HG03571 (cell line): Measurements from ENCODE around the gene AHCYL2.
"Not testable (repeated sequence)": the region's sequence is repeated elsewhere in the genome, so short reads cannot be mapped to it uniquely, and the experiment has no call there.

ENCODE experiments used
- ATAC-seq: cut with Tn5 transposase; IDR thresholded peaks from one replicate; pipeline ENCODE4 v1.9.1; 2021; ENCODE audit not compliant: unreplicated experiment

Gene AHCYL2

DNA sequence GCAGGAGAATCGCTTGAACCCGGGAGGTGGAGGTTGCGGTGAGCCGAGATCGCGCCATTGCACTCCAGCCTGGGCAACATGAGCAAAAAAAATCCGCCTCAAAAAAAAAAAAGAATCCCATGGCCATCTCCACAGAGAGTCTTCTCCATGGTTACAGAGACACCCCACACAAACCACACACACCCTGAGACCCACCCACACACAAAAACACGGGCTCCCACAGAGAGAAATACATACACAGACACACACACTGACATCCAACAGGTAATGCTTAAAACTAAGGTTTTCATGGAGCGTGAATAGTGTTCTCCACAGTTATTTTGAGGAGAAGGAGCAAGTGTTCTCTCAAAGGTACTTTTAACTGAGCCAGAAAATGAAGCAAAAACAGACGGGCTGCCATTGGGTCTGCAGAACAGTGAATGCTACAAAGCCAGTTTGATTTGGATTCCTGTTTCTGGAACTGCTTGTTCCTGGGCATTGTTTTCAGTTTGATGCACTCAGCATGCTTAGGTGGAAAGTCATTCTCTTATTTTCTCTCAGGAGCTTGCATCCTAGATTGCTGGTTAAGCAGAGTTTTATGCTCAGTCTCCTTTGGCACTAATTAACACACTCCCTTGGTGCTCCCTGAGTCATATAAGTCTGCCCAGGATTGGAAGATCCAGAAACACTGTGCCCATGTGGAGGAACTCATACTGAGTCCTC is 15.4 kb downstream of the AHCYL2 start:
- no peak for ATAC-seq

DNA sequence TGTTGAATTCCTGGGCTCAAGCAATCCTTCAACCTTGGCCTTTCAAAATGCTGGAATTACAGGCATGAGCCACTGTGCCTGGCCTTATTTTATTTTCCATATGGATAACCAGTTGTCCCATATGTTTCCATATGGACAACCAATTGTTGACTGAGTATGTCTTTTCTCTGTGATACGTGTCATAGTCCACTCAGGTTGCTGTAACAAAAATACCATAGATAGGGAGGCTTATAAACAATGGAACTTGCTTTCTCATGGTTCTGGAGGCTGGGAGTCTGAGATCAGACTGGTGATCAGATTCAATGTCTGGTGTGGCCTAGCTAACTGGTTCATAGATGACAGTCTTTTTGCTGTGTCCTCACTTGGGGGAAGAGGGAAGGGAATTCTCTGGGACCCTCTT is 19.4 kb downstream of the AHCYL2 start:
- ATAC-seq, result no peak

GRCh38 chr7:129245533-129245932 is 20.7 kb downstream of the AHCYL2 start:
- ATAC-seq, result no peak

DNA sequence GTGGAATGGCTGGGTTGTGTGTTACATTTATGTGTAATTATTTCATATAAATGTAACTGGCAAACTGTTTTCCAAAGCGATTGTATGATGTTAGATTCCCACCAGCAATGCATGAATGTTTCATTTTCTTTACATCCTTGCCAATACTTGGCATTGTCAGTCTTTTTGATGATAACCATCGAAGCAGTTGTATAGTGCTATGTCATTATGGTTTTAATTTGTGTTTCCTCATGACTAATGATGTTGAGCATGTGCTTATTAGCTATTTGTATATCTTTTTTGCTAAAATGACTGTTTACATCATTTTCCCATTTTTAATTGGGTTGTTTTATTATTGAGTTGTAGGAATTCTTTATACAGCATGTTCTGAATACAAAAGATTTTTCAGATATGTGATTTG is 22.3 kb downstream of the AHCYL2 start:
- no peak for ATAC-seq

GRCh38 chr7:129252128-129252527 is 27.3 kb downstream of the AHCYL2 start:
- no peak for ATAC-seq

DNA sequence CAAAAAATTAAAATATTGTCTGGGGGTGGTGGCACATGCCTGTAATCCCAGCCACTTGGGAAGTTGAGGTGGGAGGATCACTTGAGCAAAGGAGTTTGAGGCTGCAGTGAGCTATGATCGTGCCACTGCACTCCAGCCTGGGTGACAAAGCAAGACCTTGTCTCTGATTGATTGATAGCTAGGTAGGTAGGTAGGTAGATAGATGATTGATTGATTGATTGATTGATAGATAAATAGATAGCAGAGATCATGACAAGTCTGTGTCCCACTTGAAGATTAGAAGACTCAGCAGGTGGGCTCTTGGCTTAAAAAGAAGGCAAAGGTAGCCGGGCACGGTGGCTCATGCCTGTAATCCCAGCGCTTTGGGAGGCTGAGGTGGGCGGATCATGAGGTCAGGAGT is 27.8 kb downstream of the AHCYL2 start:
- ATAC-seq, result not testable (repeated sequence)

DNA sequence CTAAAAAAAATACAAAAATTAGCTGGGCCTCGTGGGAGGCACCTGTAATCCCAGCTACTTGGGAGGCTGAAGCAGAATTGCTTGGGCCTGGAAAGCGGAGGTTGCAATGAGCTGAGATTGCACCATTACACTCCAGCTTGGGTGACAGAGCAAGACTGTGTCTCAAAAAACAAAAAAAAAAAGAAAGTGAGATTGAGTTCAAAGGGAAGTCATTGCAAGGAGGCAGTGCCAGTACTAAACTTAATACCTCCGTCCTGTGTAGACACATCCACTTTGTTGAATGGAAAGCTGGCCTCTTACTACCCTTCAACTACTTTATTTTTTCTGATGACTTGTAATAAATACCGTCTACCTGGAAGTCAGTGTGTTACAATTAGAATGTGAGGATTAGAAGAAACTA is 31.0 kb downstream of the AHCYL2 start:
- no peak for ATAC-seq

GRCh38 chr7:129256221-129256620 is 31.4 kb downstream of the AHCYL2 start:
- ATAC-seq, result no peak

- no peak for ATAC-seq
These were observed 32.3 kb downstream of the AHCYL2 start for GRCh38 chr7:129257168-129257567.

DNA sequence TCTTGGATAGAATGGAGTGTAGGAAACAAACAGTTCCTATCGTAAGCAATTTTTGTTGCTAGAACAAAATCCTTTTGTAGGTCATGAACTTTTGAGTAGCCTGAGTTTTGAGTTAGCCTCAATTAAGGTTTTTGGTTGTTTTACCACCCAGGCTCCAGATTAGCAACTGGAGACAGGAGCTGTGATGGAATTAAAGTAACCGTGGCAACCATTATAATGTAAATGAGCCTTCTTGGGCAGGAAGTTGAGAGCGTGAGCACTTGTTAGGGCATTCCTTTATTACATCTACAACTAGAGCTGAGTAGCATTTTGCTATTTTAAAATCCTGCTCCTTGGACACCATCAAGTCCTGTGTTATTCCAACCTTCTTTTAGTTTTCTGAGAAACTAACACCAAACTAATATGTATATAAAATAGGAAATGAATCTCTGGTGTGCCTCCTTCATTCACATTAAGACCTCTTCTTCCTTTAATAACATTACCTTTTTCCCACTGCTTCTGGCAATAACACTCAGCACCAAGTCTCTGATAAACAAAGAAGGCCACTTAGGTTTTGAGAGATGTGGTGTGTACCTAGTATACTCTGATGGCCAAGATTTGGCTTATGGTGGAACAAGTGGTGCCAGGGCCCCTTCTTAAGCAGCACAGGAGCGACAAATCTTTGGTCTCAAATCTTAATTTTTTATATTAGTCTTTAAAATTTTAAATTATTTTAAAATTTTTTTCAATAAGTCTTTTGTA is 34.0 kb downstream of the AHCYL2 start:
- ATAC-seq, result no peak

DNA sequence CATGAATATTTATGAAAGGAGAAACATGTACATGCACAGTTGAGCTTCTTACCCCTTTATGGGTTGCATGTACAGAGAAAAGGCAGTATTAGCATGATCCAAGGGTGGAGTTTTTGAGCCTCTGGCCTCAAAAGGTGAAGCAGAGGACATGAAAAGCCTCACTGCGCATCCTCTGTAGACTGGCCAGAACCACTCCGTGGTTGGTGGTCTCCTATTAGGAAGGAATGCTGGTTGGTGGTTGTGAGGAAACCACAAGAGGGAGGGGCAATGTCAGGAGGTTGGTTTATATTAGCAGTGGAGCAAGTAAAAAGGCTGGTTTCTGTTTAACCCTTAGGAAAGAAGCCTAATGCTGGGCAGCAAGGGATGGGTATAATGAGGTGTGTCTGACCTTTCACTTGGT is 37.5 kb downstream of the AHCYL2 start:
- ATAC-seq, result no peak

DNA sequence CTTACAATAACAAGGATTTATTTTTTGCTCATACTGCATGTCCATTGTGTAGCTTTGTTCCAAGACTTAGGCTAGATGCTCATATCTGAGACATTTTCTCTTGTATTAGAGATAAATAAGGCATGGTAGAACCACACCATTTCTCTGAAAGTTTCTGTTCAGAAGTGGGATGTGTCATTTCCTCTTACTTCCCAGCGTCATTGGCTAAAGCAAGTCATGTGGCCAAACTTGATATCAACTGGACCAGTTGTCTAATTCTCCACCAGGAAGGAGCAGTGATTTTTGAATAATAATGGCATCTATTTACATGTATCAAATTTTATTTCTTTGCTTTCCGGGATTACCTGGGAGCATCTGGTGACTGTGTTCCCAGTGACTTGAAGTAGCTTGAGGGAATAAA is 38.3 kb downstream of the AHCYL2 start:
- ATAC-seq, result no peak

GRCh38 chr7:129264534-129264933 is 39.7 kb downstream of the AHCYL2 start:
- no peak for ATAC-seq

DNA sequence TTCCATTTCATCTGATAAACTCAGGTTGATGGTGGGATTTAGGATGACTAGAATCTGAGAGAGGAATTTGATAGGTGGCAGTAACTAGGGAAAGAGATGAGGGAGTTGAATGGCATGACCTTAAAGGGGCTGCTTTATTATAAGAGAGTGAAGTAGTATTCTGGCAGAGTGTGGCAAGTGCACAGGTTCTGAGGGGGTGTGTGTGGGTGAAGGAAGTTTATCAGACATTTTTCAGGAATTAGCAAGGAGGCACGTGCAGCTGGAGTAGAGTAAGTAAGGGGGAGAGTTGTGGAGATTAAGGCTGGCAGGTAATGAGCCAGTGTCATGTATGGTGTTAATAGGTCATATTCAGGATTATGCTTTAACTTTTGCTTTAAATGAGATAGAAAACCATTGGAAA is 40.5 kb downstream of the AHCYL2 start:
- ATAC-seq, result no peak

DNA sequence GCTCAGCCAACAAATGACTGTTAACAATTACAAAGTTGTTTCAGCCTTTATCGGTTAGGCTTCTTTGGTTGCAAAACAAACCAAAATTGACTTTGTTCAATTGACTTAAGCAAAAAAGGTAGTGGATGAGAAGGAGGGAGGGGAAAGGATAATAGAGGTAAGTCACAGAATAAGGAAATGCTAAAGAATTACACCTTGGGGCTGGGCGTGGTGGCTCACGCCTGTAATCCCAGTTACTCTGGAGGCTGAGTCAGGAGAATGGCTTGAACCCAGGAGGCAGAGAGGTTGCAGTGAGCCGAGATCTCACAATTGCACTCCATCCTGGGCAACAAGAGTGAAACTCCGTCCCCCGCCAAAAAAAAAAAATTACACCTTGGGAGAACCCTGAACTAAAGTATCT is 41.4 kb downstream of the AHCYL2 start:
- ATAC-seq, result no peak

DNA sequence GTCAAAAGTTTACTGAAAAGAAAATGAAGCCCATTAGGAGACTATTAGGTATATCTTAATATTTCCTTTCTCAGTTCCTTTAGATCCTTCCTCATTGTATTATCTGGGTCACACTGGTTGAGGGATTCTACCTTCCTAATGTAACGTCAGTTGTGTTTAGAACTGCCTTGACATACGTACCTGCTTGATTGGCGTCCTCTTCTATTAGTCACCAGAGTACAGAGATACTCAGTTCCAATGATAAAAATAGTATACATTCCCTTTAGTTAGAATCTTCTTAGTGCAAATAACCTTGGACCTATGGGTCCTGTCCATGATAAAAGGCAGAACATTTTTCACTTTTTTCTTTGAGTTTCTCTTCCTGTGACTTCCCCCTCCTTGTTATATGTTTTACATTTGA is 45.2 kb downstream of the AHCYL2 start:
- ATAC-seq, result no peak

DNA sequence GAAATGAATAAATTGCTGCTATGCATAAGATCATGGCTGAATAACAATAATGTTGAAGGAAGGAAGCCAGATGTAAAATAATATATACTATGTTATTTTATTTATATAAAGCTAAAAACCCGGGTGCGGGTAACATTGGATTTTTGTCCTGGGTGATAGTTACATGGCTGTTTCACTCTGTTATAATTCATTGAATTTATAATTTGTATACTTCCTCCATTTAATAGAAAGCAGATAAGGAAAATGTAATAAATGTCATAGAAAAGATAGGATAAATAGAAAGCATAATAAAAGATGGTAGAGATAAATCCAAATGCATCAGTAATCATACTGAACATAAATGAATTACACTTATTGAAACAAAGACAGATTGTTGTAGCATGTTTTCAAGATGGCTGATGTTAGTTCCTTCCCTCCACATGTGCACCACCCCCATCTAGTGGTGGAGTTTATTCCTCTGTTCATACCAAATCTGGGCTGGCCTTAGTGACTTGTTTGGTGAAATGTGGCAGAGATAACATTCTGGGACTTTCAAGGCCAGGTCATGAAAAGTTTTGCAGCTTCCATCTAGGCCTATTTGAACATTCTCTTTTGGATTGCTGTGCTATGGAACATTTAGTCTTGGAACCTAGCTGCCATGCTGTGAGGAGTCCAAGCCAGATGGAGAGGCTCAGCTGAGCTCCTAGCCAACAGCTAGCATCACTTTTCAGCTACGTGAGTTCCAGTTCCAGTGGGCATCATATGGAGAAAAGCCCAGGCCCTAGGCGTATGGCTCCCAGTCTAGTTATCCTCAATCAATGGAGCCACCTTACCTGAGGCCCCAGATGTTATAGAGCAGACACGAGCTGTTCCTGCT is 46.9 kb downstream of the AHCYL2 start:
- no peak for ATAC-seq

DNA sequence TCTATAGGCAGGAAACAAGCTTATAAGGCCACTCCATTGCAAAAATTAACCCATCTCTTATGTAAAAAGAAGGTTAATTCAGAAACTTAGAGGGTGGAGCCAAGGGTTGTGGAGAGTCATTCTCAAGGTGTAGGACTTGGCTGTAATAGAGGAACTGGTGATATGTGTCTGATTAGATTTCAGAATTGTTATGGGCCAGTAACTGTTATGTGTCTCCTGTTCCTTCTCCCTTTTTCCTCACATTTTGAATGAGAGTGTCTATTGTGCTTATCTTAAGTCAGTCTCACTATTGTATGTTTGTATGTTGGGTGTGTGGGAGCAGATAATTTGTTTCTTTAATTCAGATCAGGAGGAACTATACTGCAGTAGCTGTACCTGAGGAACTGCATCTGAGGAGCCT is 49.1 kb downstream of the AHCYL2 start:
- ATAC-seq, result no peak

DNA sequence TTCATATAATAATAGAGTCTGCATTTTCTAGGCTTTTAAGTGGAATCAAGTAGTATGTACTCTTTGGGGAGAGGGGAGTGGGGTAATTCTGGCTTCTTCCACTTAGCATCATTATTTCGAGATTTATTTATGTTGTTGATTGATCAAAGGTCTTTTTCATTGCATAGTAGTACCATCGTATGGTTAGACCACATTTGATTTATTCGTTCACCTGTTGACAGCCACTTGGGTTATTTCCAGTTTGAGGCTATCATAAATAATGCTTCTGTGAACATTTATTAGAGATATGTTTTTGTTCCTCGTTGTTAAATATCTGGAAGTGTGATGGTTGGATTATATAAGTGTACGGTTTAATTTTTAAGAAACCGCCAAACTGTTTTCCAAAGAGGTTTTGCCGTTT is 52.8 kb downstream of the AHCYL2 start:
- ATAC-seq, result no peak

GRCh38 chr7:129278688-129279087 is 53.9 kb downstream of the AHCYL2 start:
- no peak for ATAC-seq

DNA sequence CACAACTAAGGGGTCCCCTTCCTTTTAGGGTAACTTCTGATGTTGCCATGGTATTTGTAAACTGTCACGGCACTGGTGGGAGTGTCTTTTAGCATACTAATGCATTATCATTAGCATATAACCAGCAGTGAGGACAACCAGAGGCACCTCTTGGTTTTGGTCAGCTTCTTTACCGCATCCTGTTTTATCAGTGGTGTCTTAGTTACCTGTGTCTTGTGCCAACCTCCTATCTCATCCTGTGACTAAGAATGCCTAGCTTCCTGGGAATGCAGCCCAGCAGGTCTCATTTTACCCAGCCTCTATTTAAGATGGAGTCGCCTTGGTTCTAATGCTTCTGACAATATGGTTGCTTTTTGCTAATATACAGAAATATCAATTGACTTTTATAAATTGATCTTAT is 54.9 kb downstream of the AHCYL2 start:
- ATAC-seq, result no peak

DNA sequence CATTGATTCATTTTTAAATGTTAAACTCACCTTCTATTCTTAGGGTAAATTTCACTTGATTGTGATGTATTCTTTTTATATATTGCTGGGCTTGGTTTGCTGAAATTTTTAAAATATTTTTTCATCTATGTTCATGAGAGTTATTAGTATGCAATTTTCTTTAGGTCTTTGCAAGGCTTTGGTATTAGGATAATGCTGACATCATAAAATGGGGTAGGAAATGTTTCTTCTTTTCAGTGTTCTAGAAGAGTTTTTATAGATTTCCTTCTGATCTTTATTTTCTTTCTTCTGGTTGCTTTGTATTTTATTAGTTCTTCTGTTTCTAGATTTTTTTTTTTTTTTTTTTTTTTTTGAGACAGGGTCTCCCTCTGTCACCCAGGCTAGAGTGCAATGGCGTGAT is 56.3 kb downstream of the AHCYL2 start:
- ATAC-seq, result no peak
